ENCODE measurements around the gene RILPL2.
"Not testable (repeated sequence)": the region's sequence is repeated elsewhere in the genome, so short reads cannot be mapped to it uniquely, and the experiment has no call there.

Gene RILPL2

DNA sequence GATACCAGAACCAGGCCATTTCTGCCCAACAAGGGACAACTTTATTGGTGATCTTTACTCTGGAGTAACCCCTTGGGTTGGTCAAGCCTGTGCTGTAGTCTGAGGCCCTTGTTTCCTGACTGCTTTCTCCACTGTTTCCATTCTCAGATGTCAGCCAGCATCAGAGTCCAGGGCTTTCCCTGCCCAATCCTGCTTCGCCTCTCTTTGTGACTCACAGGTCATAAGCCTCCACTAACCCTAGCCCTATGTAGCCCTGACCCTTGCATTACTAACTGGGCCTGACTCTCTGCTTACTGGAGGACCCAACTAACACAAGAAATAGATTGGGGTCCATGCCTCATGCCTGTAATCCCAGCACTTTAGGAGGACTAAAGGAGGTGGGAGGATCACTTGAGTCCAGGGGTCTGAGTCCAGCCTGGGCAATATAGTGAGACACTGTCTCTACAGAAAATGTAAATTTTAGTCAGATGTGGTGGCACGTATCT is 12.8 kb upstream of the RILPL2 start:
- DNase-seq = peak in 1 of 2 donors; percentile 39

DNA sequence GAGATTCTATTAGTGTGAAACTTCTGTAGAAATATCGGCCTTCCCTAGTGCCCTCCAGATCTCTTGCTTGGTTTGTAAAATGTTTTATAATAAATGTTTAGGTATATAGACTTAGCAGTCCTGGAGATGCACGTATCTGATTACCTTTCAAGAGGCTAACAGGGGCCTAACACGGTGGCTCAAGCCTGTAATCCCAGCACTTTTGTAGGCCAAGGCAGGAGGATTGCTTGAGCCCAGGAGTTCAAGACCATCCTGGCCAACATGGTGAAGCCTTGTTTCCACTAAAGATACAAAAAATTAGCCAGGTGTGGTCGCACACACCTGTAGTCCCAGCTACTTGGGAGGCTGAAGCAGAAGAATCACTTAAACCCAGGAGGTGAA is 9.8 kb upstream of the RILPL2 start:
- DNase-seq = no peak

- DNase-seq = no peak
Measured at GRCh38 chr12:123445388-123446332, 9.2 kb upstream of the RILPL2 start.

DNA sequence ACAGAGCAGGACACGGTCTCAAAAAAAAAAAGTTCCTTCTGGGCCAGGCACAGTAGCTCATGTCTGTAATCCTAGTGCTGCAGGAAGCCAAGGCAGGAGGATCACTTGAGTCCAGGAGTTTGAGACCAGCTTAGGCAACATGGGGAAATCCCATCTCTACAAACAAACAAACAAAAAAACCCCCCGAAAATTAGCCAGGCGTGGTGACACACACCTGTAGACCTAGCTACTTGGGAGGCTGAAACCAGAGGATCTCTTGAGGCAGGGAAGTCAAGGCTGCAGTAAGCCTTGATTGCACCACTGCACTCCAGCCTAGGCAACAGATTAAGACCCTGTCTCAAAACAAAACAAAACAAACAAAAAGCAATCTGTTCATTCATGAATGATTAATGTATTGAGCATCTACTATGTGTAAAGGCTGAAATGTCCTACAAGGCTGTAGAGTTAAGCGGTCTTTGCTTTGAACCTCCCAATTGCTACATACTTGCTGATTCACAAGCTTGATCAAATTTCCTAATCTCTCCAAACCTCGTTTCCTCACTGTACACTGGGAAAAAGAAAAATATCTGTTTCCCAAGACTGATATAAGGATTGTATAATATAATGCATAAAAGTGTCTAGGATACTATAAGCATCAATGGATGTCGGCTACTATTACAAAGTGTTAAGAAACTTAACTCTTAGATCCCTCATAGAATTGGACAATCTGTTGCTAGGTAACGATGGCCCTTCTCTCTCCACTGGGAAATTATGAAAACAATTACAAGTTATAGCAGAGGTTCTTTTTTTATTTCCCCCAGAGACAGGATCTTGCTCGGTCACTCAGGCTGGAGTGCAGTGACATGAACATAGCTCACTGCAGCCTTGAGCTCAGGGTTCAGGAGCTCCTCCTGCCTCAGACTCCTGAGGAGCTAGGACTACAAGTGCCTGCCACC is 7.9 kb upstream of the RILPL2 start:
- DNase-seq = no peak

DNA sequence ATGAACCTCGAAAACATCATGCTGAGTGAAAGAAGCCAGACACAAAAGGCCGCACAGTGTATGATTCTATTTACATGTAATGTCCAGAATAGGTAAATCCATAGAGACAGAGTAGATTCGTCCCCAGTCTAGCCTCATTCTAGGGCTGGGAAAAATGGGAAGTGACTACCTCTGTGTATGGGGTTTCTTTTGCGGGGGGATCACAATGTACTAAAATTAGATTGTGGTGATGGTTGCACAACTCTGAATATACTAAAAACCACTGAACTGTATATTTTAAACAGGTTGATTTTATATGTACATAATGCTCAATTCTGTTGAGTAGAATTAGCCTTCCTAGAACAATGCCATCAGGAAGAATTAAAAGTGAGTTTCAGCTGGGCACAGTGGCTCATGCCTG is 6.3 kb upstream of the RILPL2 start:
- no peak for DNase-seq

DNA sequence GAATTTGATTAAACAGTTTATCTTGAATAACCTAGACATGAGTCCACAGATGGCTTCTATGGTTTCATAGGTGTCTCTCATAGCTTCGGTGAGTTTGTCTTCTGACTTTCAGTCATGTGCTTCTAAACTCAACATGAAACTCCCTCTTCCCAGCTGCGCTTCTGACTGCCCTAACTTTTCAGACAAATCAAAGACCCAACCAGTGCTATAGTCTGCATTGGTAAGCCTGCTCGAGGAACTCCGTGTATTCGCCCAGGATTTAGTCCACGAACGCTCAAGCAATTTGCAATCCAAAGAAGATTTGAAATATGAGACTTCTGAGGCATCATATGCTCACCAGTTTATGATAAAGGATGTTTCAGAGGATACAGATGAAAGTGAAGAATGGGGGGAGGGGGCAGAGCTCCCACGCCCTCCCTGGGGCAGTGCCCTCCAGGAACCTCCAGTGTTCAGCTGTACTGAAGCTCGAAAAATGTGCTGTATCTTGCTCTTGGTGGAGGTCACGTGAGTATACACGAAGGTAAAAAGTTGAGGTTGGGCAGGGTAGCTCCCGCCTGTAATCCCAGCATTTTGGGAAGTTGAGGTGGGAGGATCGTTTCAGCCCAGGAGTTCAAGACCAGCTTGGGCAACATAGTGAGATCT is 5.2 kb upstream of the RILPL2 start:
- DNase-seq = no peak

- no peak for DNase-seq
Measured at GRCh38 chr12:123435636-123436016, 858 bp downstream of the RILPL2 start.

- no peak for DNase-seq
Measured at GRCh38 chr12:123433615-123434014, 2.9 kb downstream of the RILPL2 start.

DNA sequence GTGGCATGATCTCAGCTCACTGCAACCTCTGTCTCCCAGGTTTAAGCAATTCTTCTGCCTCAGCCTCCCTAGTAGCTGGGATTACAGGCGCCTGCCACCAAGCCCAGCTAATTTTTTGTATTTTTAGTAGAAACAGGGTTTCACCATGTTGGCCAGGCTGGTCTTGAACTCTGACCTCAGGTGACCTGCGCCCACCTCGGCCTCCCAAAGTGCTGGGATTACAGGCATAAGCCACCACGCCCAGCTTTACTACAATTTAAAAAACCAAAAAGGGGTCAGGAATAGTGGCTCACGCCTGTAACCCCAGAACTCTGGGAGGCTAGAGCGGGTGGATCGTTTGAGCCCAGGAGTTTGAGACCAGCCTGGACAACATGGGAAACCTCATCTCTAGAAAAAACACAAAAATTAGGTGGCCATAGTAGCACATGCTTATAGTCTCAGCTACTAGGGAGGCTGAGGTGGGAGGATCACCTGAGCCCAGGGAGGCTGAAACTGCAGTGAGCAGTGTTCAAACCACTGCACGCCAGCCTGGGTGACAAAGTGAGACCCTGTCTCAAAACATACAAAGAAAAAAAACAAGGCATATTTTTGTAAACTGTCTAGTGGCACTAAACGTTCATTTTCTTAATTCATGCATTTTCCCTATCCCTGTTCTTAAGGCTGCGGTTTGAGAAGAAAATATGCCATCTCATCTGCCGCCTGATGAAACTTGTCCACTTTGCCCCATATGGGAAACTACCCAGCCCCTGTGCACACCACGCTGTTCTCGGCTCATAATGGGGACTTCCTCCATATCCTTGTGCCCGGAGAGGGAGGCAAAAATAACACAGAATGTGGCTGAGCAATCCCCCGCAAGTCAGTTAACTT is 4.3 kb downstream of the RILPL2 start:
- DNase-seq = peak; percentile 59 to 67

DNA sequence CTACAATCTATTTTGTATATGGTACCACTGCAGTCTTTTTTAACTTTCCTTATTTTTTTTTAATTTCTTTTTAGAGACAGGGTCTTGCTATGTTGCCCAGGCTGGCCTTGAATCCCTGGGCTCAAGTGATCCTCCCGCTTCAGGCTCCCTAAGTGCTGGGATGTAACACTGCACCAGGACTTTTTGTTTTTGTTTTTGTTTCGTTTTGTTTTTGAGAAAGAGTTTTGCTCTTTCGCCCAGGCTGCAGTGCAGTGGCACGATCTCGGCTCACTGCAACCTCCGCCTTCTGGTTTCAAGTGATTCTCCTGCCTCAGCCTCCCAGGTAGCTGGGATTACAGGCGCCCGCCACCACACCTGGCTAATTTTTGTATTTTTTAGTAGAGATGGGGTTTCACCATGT is 7.4 kb downstream of the RILPL2 start:
- DNase-seq = not testable (repeated sequence)

DNA sequence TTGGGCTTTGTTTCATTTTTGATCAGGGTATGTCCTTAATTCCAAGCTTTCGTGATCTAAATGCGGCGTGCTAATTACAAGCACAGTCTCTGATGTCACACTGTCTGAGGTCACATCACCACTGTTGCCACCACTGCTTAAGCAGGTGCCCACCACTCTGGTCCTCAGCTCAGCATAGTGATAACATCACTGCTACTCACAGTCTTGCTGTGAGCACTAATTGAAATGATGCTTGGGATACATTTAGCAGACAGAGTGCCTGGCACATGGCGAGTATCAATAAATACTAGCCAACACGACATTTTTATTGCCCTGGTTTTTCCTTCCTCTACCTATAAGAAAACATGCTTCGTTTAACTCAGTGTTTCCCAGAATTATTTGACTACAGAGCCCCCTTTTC is 7.9 kb downstream of the RILPL2 start:
- DNase-seq = no peak

GRCh38 chr12:123427036-123427769 is 9.3 kb downstream of the RILPL2 start:
- peak; percentile 74 to 76 for DNase-seq

- no peak for DNase-seq
Measured at GRCh38 chr12:123421314-123421713, 15.2 kb downstream of the RILPL2 start.

- DNase-seq = no peak
Measured at GRCh38 chr12:123410041-123410412, 26.5 kb downstream of the RILPL2 start.

- DNase-seq = not testable (repeated sequence)
Measured at GRCh38 chr12:123409284-123410040, 27.0 kb downstream of the RILPL2 start.

- not testable (repeated sequence) for DNase-seq
Measured at GRCh38 chr12:123408619-123409018, 27.9 kb downstream of the RILPL2 start.

DNA sequence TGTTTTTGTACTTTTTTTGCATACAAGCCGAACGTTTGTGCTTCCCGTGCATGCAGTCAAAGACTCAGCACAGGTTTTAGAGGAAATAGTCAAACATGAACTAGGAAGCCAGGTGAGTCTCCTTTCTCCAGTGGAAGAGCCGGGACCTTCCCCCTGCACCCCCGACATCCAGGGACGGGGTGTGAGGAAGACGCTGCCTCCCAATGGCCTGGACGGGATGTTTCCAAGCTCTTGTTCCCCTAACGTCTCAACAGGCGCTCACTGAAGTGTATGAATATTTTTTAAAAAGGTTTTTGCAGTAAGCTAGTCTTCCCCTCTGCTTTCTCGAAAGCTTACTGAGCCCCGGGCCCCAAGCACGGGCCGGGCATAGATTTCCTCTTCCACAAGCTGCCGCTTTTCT is 28.6 kb downstream of the RILPL2 start:
- DNase-seq = not testable (repeated sequence)

DNA sequence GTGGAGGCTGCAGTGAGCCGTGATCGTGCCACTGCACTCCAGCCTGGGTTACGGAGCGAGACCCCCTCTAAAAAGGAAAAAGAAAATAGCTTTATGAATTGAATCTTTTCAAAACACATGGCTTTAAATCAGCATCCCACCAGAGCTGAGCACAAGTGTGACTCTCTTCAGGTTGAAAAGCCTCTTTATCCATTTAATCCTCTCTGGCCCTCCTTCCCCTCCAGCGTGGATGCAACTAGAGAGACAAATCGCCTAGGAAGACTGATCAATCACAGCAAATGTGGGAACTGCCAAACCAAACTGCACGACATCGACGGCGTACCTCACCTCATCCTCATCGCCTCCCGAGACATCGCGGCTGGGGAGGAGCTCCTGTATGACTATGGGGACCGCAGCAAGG is 29.2 kb downstream of the RILPL2 start:
- DNase-seq = not testable (repeated sequence)

GRCh38 chr12:123404581-123404980 is 31.9 kb downstream of the RILPL2 start:
- DNase-seq = no peak
